Ishikawa (cell line): ENCODE data around the gene GABRG3.

Source experiments
- CEBPB ChIP-seq: IDR thresholded peaks from 2 replicates; pipeline ENCODE4 v1.6.1; 2012
- CREB1 ChIP-seq: IDR thresholded peaks from 2 replicates; pipeline ENCODE4 v1.6.1; 2012; ENCODE audit warnings: low read depth
- EGR1 ChIP-seq: IDR thresholded peaks from 2 replicates; pipeline ENCODE4 v1.6.1; 2012
- EP300 ChIP-seq: IDR thresholded peaks from 2 replicates; pipeline ENCODE4 v1.6.1; 2012; ENCODE audit warnings: borderline replicate concordance
- FOXM1 ChIP-seq: IDR thresholded peaks from 2 replicates; pipeline ENCODE4 v1.6.1; 2012; ENCODE audit warnings: low read depth, borderline replicate concordance
- NFIC ChIP-seq: IDR thresholded peaks from 2 replicates; pipeline ENCODE4 v1.6.1; 2012
- RAD21 ChIP-seq: IDR thresholded peaks from 2 replicates; pipeline ENCODE4 v1.6.1; 2012; ENCODE audit warnings: low read depth
- TAF1 ChIP-seq: IDR thresholded peaks from 2 replicates; pipeline ENCODE4 v1.6.1; 2012; ENCODE audit warnings: low read depth, mild to moderate bottlenecking
- TCF12 ChIP-seq: IDR thresholded peaks from 2 replicates; pipeline ENCODE4 v1.6.1; 2012; ENCODE audit warnings: low read depth
- TEAD4 ChIP-seq: IDR thresholded peaks from 2 replicates; pipeline ENCODE4 v1.6.1; 2012
- YY1 ChIP-seq: IDR thresholded peaks from 2 replicates; pipeline ENCODE4 v1.6.1; 2012; ENCODE audit warnings: low read depth
- ZBTB7A ChIP-seq: IDR thresholded peaks from 2 replicates; pipeline ENCODE4 v1.6.1; 2012; ENCODE audit warnings: low read depth
- TF ChIP-seq, protein P1 (sequence below): IDR thresholded peaks from 2 replicates; pipeline ENCODE4 v1.6.1; 2012
- TF ChIP-seq, protein P2 (sequence below): IDR thresholded peaks from 2 replicates; pipeline ENCODE4 v1.6.1; 2012
- TF ChIP-seq, protein P3 (sequence below): IDR thresholded peaks from 2 replicates; pipeline ENCODE4 v1.6.1; 2012; ENCODE audit warnings: low read depth, mild to moderate bottlenecking

Gene GABRG3

DNA sequence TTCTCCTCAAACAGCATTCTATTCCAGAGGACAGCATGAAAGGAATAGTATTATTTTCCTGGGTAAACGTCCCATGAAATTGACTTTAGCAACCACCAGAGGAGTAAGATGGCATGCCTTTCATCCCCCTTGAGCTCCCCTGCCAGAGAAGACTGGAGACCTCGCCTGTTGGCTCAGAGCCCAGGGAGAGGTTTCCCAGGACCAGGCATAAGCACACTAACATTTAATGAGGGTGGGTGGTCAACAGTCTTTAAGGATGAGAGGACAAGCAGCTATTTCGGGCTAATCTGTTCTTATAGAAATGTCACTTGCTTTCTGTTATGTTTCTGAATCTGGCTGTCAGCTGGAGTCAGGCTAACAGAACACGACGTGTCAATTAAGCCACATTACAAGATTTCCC, 390.5 kb downstream of the GABRG3 start:
- TF ChIP-seq EP300 (no peak), TCF12 (no peak), TEAD4 (no peak)
- TF ChIP-seq, protein P1, sequence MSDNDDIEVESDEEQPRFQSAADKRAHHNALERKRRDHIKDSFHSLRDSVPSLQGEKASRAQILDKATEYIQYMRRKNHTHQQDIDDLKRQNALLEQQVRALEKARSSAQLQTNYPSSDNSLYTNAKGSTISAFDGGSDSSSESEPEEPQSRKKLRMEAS = no peak

DNA sequence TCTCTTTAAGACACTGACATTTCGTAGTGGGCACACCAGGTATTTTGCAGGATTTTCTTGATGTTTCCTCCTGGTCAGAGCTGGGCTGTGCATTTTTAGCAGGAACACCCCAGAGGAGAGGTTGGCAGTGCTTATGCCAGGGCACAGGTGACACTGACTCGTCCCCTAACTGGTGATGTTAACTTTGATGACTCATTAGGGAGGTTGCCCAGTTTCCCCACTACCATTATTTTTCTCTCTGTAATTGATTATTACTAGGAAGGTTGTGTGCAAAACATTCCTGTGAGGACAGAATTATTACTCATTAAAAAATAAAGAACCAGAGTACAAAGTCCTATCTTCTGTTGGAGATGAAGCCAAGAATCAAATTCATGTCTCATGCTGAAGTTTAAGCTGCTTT, 394.5 kb downstream of the GABRG3 start:
- no peak for TF ChIP-seq FOXM1
- TF ChIP-seq, protein P1 = no peak
- TF ChIP-seq TAF1 = no peak
- TF ChIP-seq EP300 = no peak
- TF ChIP-seq, protein P2, sequence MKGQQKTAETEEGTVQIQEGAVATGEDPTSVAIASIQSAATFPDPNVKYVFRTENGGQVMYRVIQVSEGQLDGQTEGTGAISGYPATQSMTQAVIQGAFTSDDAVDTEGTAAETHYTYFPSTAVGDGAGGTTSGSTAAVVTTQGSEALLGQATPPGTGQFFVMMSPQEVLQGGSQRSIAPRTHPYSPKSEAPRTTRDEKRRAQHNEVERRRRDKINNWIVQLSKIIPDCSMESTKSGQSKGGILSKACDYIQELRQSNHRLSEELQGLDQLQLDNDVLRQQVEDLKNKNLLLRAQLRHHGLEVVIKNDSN = no peak
- no peak for TF ChIP-seq NFIC
- no peak for TF ChIP-seq TEAD4
- no peak for TF ChIP-seq YY1
- TF ChIP-seq RAD21 = no peak
- no peak for TF ChIP-seq TCF12
- TF ChIP-seq ZBTB7A = no peak
- TF ChIP-seq, protein P3, sequence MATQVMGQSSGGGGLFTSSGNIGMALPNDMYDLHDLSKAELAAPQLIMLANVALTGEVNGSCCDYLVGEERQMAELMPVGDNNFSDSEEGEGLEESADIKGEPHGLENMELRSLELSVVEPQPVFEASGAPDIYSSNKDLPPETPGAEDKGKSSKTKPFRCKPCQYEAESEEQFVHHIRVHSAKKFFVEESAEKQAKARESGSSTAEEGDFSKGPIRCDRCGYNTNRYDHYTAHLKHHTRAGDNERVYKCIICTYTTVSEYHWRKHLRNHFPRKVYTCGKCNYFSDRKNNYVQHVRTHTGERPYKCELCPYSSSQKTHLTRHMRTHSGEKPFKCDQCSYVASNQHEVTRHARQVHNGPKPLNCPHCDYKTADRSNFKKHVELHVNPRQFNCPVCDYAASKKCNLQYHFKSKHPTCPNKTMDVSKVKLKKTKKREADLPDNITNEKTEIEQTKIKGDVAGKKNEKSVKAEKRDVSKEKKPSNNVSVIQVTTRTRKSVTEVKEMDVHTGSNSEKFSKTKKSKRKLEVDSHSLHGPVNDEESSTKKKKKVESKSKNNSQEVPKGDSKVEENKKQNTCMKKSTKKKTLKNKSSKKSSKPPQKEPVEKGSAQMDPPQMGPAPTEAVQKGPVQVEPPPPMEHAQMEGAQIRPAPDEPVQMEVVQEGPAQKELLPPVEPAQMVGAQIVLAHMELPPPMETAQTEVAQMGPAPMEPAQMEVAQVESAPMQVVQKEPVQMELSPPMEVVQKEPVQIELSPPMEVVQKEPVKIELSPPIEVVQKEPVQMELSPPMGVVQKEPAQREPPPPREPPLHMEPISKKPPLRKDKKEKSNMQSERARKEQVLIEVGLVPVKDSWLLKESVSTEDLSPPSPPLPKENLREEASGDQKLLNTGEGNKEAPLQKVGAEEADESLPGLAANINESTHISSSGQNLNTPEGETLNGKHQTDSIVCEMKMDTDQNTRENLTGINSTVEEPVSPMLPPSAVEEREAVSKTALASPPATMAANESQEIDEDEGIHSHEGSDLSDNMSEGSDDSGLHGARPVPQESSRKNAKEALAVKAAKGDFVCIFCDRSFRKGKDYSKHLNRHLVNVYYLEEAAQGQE = no peak
- no peak for TF ChIP-seq CREB1
- TF ChIP-seq EGR1 = no peak
- TF ChIP-seq CEBPB = no peak

DNA sequence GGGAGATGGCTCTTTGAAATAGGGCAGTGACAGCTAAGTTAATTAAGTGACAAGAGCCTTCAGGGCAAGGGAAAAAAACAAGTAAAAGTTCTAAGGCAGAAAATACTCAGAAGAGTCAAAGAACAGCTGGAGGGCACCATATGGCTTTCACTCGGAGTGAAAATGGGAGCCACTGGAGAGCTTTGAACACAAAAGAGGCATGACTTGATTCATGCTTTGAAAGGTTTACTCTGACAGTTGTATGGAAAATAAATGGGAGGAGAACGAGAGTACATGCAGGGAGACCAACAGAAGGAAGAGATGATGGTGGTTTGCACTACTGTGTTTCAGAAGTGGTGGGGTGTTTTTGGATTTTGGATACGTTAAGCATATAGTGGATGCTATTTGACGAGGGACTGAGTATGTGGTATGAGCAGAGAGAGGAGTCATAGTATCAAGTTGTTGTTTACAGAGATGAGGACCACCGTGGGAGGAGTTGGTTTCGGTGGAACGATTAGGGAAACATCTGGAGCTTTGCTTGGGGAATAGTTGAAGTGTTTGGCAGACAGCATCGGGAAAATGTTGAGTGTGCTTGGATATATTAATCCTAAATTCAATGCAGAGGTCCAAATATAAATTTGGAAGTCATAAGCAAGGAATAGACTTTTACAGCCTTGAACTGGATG, 411.5 kb downstream of the GABRG3 start:
- TF ChIP-seq CREB1 = no peak
- TF ChIP-seq TCF12 = no peak
- TF ChIP-seq EP300 = no peak

DNA sequence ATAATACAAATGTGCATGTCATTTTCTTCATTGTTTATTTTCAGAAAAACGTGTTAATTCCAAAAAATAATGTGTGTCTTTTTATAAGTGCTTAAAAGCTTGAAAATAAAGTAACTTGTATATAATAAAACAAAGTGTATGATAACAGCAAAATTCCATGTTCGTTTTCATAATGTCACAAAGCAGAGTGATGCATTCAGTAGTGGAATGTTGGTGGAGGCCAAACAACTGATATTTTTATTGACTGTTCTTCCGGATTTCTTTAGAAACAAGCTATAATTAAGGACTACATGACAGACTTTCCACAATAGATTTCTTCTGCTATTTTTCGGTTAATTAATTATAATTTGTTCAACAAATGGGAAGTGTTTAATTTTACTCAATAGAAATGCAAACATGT, 412.7 kb downstream of the GABRG3 start:
- TF ChIP-seq FOXM1 = no peak
- TF ChIP-seq NFIC = no peak
- no peak for TF ChIP-seq RAD21
- no peak for TF ChIP-seq TAF1
- TF ChIP-seq, protein P3 = no peak
- TF ChIP-seq, protein P2 = no peak
- TF ChIP-seq TEAD4 = no peak

DNA sequence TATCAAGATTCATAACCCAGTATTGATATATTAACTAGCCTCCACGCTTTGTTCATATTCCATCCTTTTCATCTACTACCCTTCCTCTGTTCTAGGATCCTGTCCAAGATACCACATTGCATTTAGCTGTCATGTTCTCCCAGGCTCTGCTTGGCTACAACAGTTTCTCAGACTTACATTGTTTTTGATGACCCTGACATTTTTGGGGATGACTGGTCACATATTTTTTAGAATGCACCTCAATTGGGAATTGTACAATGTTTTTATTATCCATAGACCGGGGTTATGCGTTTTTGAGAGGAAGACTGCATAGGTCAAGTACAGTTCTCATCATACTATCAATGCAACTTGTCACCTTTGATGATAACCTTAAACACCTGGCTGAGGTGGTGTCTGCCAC, 421.2 kb downstream of the GABRG3 start:
- TF ChIP-seq EGR1 = no peak
- TF ChIP-seq, protein P1 = no peak
- TF ChIP-seq YY1 = no peak
- no peak for TF ChIP-seq RAD21
- TF ChIP-seq CEBPB = no peak
- no peak for TF ChIP-seq TAF1
- no peak for TF ChIP-seq TCF12
- TF ChIP-seq, protein P2 = no peak
- TF ChIP-seq ZBTB7A = no peak
- TF ChIP-seq, protein P3 = no peak
- no peak for TF ChIP-seq TEAD4
- no peak for TF ChIP-seq CREB1
- no peak for TF ChIP-seq EP300
- TF ChIP-seq FOXM1 = no peak
- TF ChIP-seq NFIC = no peak
